ENCODE results near the gene GPR155.

DNA sequence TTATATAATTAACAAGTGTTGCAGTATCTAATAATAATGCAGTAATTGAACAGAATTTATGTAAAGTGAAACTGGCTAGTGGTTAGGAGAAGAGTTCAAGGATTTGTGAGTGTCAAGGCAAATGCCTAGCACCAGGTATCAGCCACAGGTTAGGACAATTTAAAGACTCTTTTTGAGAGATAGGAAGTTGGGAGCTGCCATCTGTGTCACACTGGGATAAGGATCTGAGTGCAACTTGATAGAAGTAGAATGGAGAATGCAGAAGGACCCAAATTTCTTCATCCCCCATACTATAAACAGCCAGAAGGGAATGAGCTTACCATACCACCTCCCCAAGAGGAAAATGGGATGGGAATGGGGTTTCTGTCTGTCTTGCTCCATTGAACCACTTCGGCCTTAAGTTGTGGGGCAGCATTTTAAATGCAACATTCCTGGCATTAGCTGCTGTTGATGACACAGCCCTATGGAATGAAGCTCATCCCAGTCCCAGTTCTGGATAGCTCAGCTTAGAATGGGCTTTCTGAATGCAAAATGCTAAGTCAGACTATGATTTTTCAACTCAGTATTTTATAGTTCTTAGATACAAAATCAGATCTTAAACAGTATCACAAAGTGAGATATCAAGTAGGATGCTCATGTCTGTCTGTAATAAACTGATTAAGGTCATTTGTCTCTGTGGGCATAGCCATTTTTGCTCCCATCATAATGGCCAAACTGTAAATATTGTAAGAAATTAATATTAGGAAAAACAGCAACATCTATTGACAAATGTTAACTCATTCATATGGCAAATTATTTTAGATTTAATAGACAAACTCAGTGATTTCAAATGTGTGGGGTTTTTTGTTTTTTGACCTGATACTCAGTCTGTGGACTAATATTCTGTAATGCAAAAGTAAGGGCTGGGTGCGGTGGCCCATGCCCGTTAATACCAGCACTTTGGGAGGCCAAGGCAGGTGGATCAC lies 44.0 kb downstream of the GPR155 start:
- TF ChIP-seq, protein P1, sequence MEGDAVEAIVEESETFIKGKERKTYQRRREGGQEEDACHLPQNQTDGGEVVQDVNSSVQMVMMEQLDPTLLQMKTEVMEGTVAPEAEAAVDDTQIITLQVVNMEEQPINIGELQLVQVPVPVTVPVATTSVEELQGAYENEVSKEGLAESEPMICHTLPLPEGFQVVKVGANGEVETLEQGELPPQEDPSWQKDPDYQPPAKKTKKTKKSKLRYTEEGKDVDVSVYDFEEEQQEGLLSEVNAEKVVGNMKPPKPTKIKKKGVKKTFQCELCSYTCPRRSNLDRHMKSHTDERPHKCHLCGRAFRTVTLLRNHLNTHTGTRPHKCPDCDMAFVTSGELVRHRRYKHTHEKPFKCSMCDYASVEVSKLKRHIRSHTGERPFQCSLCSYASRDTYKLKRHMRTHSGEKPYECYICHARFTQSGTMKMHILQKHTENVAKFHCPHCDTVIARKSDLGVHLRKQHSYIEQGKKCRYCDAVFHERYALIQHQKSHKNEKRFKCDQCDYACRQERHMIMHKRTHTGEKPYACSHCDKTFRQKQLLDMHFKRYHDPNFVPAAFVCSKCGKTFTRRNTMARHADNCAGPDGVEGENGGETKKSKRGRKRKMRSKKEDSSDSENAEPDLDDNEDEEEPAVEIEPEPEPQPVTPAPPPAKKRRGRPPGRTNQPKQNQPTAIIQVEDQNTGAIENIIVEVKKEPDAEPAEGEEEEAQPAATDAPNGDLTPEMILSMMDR (conservative IDR thresholded peaks at IDR 0.05; ENCODE audit: low read depth in 2 of 2) = no peak
- TF ChIP-seq EZH2phosphoT487 (IDR thresholded peaks at IDR 0.05; ENCODE audit: unreplicated experiment) = no peak
- no peak for TF ChIP-seq POLR2AphosphoS5 (IDR thresholded peaks at IDR 0.05; ENCODE audit: low read depth)
- no peak for TF ChIP-seq ZNF331 (CRISPR knock-in tag; IDR thresholded peaks at IDR 0.05; ENCODE audit: low read depth)
- TF ChIP-seq NANOG (IDR thresholded peaks at IDR 0.05; ENCODE audit: borderline replicate concordance) = no peak
- TF ChIP-seq, protein P2, sequence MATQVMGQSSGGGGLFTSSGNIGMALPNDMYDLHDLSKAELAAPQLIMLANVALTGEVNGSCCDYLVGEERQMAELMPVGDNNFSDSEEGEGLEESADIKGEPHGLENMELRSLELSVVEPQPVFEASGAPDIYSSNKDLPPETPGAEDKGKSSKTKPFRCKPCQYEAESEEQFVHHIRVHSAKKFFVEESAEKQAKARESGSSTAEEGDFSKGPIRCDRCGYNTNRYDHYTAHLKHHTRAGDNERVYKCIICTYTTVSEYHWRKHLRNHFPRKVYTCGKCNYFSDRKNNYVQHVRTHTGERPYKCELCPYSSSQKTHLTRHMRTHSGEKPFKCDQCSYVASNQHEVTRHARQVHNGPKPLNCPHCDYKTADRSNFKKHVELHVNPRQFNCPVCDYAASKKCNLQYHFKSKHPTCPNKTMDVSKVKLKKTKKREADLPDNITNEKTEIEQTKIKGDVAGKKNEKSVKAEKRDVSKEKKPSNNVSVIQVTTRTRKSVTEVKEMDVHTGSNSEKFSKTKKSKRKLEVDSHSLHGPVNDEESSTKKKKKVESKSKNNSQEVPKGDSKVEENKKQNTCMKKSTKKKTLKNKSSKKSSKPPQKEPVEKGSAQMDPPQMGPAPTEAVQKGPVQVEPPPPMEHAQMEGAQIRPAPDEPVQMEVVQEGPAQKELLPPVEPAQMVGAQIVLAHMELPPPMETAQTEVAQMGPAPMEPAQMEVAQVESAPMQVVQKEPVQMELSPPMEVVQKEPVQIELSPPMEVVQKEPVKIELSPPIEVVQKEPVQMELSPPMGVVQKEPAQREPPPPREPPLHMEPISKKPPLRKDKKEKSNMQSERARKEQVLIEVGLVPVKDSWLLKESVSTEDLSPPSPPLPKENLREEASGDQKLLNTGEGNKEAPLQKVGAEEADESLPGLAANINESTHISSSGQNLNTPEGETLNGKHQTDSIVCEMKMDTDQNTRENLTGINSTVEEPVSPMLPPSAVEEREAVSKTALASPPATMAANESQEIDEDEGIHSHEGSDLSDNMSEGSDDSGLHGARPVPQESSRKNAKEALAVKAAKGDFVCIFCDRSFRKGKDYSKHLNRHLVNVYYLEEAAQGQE (IDR thresholded peaks at IDR 0.05; ENCODE audit: unreplicated experiment) = no peak
